K562 (cell line): Measurements from ENCODE around the gene KRTAP4-7. TPM values are rescaled to one million over a fixed set of nuclear protein-coding genes. Genes with fewer than 3 reads are reported as not detected.

Experiments
- AFF1 ChIP-seq, 2 experiments: fragments of 450-650 bp; IDR thresholded peaks; 2 replicates each; pipeline ENCODE4 v1.6.1; 2018; ENCODE audit warnings: mild to moderate bottlenecking in 2 of 2, low read depth in 1 of 2; ENCODE audit not compliant: partially characterized antibody in 2 of 2
- NELFE ChIP-seq: IDR thresholded peaks from 2 replicates; pipeline ENCODE4 v1.6.1; 2011; ENCODE audit warnings: mild to moderate bottlenecking; ENCODE audit not compliant: insufficient read depth, insufficient read length
- NFIC ChIP-seq: fragments of 450-650 bp; IDR thresholded peaks from 2 replicates; pipeline ENCODE4 v1.6.1; 2017; ENCODE audit warnings: mild to moderate bottlenecking, inconsistent platforms
- POLR3A ChIP-seq: IDR thresholded peaks from 2 replicates; pipeline ENCODE4 v1.6.1; 2011; ENCODE audit warnings: borderline replicate concordance, mild to moderate bottlenecking, moderate library complexity; ENCODE audit not compliant: insufficient read length, insufficient read depth; ENCODE audit errors: extremely low read depth
- polyA plus RNA-seq, 8 experiments: library from polyadenylated mRNA; depleted of rRNA in 4 of 8; stranded (reverse) in 5 of 8; unstranded in 3 of 8; fragments of >200 nt; fragmentation: Nextera tagmentation in 2 of 8; fragmentation: Illumina TruSeq in 1 of 8; extraction: Ambion mirVana in 2 of 8; extraction: Trizol in 1 of 8; gene quantifications; 2 replicates each; pipeline versions ENCODE4 v1.2.1 to v1.2.3, GENCODE V29; 2011 to 2014; ENCODE audit warnings: inconsistent platforms in 1 of 8, missing spikeins in 1 of 8
- total RNA-seq, 7 experiments: library from RNA; depleted of rRNA in 6 of 7; stranded (reverse); fragments of >200 nt in 6 of 7; fragmentation: Illumina TruSeq in 2 of 7; extraction: Trizol in 2 of 7; gene quantifications; 2 replicates each; pipeline versions ENCODE4 v1.2.1 to v1.2.3, GENCODE V29; 2011 to 2021; ENCODE audit warnings: low replicate concordance in 1 of 7
- TF ChIP-seq, protein P1 (sequence below): IDR thresholded peaks from 2 replicates; pipeline ENCODE4 v1.6.1; 2011; ENCODE audit warnings: borderline replicate concordance, low read depth, mild to moderate bottlenecking, moderate library complexity, low read length; ENCODE audit not compliant: insufficient read depth, poor library complexity, severe bottlenecking

KRTAP4-7 gene
- total and polyA plus RNA-seq, 9 of the 15 experiments (the other 6 are each of a cell fraction or from before 2014, with no cell fraction given): not detected

- TF ChIP-seq NELFE (no peak), AFF1 (IDR thresholded peaks at IDR 0.05; ENCODE audit: low read depth in 1 of 2, partially characterized antibody in 2 of 2) (no peak), POLR3A (no peak), NFIC (no peak)
- TF ChIP-seq, protein P1, sequence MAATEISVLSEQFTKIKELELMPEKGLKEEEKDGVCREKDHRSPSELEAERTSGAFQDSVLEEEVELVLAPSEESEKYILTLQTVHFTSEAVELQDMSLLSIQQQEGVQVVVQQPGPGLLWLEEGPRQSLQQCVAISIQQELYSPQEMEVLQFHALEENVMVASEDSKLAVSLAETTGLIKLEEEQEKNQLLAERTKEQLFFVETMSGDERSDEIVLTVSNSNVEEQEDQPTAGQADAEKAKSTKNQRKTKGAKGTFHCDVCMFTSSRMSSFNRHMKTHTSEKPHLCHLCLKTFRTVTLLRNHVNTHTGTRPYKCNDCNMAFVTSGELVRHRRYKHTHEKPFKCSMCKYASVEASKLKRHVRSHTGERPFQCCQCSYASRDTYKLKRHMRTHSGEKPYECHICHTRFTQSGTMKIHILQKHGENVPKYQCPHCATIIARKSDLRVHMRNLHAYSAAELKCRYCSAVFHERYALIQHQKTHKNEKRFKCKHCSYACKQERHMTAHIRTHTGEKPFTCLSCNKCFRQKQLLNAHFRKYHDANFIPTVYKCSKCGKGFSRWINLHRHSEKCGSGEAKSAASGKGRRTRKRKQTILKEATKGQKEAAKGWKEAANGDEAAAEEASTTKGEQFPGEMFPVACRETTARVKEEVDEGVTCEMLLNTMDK: no peak
- TF ChIP-seq, all 486 proteins: peak for 0
These were observed 31.4 kb upstream of the KRTAP4-7 start (continued) for GRCh38 chr17:41052566-41052965.
